A549 (cell line): ENCODE results near the gene PNPLA2. TPM values are rescaled to one million over a fixed set of nuclear protein-coding genes. Genes with fewer than 3 reads are reported as not detected.

ENCODE experiments used
- ATAC-seq, 2 experiments: fragments of 200-7000 bp in 1 of 2; fragments of >200 bp in 1 of 2; cut with Nextera tagmentation in 1 of 2; cut with Tn5 transposase in 1 of 2; 3 replicates each; pipeline versions ENCODE4 v1.8.0 to v1.9.1; 2018 to 2020; ENCODE audit warnings: mild to moderate bottlenecking in 1 of 2, moderate library complexity in 1 of 2
- CTCF ChIA-PET: fragments of 300-600 bp; sonication (Branson Sonifier 250); formaldehyde crosslinking; extraction: SDS; loops from one replicate; lab custom pipeline; 2021; ENCODE audit warnings: antibody characterized with exemption, inconsistent platforms; lab: Yijun Ruan, JAX
- POLR2A ChIA-PET: fragments of 350-600 bp; formaldehyde crosslinking; extraction: SDS; loops from one replicate; lab custom pipeline; 2021; ENCODE audit warnings: antibody characterized with exemption, inconsistent platforms; lab: Yijun Ruan, JAX
- DNase-seq, 2 experiments: peaks; one replicate each; pipeline versions ENCODE4 v3.0.0 to v3.0.0-alpha.2; 2011 to 2016; ENCODE audit warnings: low read depth in 1 of 2, low spot score in 1 of 2
- FAIRE-seq: peaks from 2 replicates; lab custom pipeline; 2011; peaks lifted over from hg19 to GRCh38; lab: Jason Lieb, UNC
- H3K27ac ChIP-seq, 2 experiments: fragments of >200 bp; sonication (Bioruptor Twin); formaldehyde crosslinking; 3 replicates each; pipeline ENCODE4 v1.5.1; 2016 to 2017
- H3K4me1 ChIP-seq: fragments of >200 bp; sonication (Bioruptor Twin); formaldehyde crosslinking; 3 replicates; pipeline ENCODE4 v1.6.1; 2016
- H3K4me2 ChIP-seq: fragments of >200 bp; sonication (Bioruptor Twin); formaldehyde crosslinking; 3 replicates; pipeline ENCODE4 v1.6.1; 2016
- H3K4me3 ChIP-seq: fragments of >200 bp; sonication (Bioruptor Twin); formaldehyde crosslinking; 3 replicates; pipeline ENCODE4 v1.5.1; 2016
- H3K9me3 ChIP-seq: fragments of >200 bp; sonication (Bioruptor Twin); formaldehyde crosslinking; 3 replicates; pipeline ENCODE4 v1.6.1; 2016
- BCL3 ChIP-seq: fragments of >200 bp; sonication (Bioruptor Twin); formaldehyde crosslinking; IDR thresholded peaks from 3 replicates; pipeline ENCODE4 v1.6.1; 2016
- CBX8 ChIP-seq: fragments of 200-600 bp; sonication (generic); IDR thresholded peaks from 2 replicates; pipeline ENCODE4 v1.6.1; 2016
- CHD2 ChIP-seq: fragments of 150-350 bp; IDR thresholded peaks from 2 replicates; pipeline ENCODE4 v1.6.1; 2014; ENCODE audit warnings: low read length; ENCODE audit not compliant: partially characterized antibody
- CHD4 ChIP-seq: fragments of 200-600 bp; sonication (generic); IDR thresholded peaks from 2 replicates; pipeline ENCODE4 v1.6.1; 2016; ENCODE audit warnings: antibody characterized with exemption, mild to moderate bottlenecking, borderline replicate concordance
- EHF ChIP-seq: fragments of 250-450 bp; sonication (Bioruptor Pico); IDR thresholded peaks from 2 replicates; pipeline ENCODE4 v1.5.0; 2020; ENCODE audit warnings: mild to moderate bottlenecking
- EP300 ChIP-seq, 2 experiments: fragments of >200 bp; sonication (Bioruptor Twin); formaldehyde crosslinking; IDR thresholded peaks; 2 replicates in 1 of 2; 3 replicates in 1 of 2; pipeline ENCODE4 v1.6.1; 2016 to 2017
- ESRRA ChIP-seq: fragments of 150-350 bp; IDR thresholded peaks from 2 replicates; pipeline ENCODE4 v1.6.1; 2014; ENCODE audit warnings: mild to moderate bottlenecking, low read length, borderline replicate concordance
- FOSB ChIP-seq: fragments of 250-450 bp; sonication (Bioruptor Pico); IDR thresholded peaks from 2 replicates; pipeline ENCODE4 v1.5.0; 2020; ENCODE audit warnings: mild to moderate bottlenecking, moderate library complexity
- FOSL2 ChIP-seq, 2 experiments: fragments of 450-650 bp in 1 of 2; fragments of >200 bp in 1 of 2; sonication (Bioruptor Twin) in 1 of 2; formaldehyde crosslinking; IDR thresholded peaks; 2 replicates each; pipeline versions ENCODE4 v1.5.0 to v1.6.1; 2016 to 2020; ENCODE audit warnings: mild to moderate bottlenecking in 1 of 2, moderate library complexity in 1 of 2
- FOXS1 ChIP-seq: fragments of 250-450 bp; sonication (Bioruptor Pico); IDR thresholded peaks from 2 replicates; pipeline ENCODE4 v1.5.0; 2020; ENCODE audit warnings: mild to moderate bottlenecking, moderate library complexity
- GATA3 ChIP-seq: IDR thresholded peaks from 2 replicates; pipeline ENCODE4 v1.6.1; 2012; ENCODE audit warnings: borderline replicate concordance
- HDAC2 ChIP-seq: fragments of 200-600 bp; sonication (generic); IDR thresholded peaks from 2 replicates; pipeline ENCODE4 v1.6.1; 2016
- HMGXB4 ChIP-seq: fragments of 250-450 bp; sonication (Bioruptor Pico); IDR thresholded peaks from 2 replicates; pipeline ENCODE4 v1.5.0; 2021; ENCODE audit warnings: mild to moderate bottlenecking, moderate library complexity, borderline replicate concordance
- HOXA7 ChIP-seq: fragments of 250-450 bp; sonication (Bioruptor Pico); IDR thresholded peaks from 2 replicates; pipeline ENCODE4 v1.5.0; 2020; ENCODE audit warnings: mild to moderate bottlenecking, moderate library complexity
- HOXB13 ChIP-seq: fragments of 250-450 bp; sonication (Bioruptor Pico); IDR thresholded peaks from 2 replicates; pipeline ENCODE4 v1.5.0; 2020; ENCODE audit warnings: low read depth, mild to moderate bottlenecking, moderate library complexity
- HOXB5 ChIP-seq: fragments of 250-450 bp; sonication (Bioruptor Pico); IDR thresholded peaks from 2 replicates; pipeline ENCODE4 v1.5.0; 2020; ENCODE audit warnings: mild to moderate bottlenecking, moderate library complexity
- KDM1A ChIP-seq: fragments of 200-600 bp; sonication (generic); IDR thresholded peaks from 2 replicates; pipeline ENCODE4 v1.6.1; 2016; ENCODE audit warnings: low read depth, mild to moderate bottlenecking
- KDM5A ChIP-seq: fragments of 200-600 bp; sonication (generic); IDR thresholded peaks from 2 replicates; pipeline ENCODE4 v1.6.1; 2016; ENCODE audit warnings: antibody characterized with exemption, mild to moderate bottlenecking
- NFE2L2 ChIP-seq: fragments of 150-350 bp; conservative IDR thresholded peaks from 2 replicates; pipeline ENCODE4 v1.6.1; 2014; ENCODE audit warnings: low read length
- PHF8 ChIP-seq: fragments of 200-600 bp; sonication (generic); IDR thresholded peaks from 2 replicates; pipeline ENCODE4 v1.6.1; 2016; ENCODE audit warnings: low read depth, mild to moderate bottlenecking, antibody characterized with exemption, moderate library complexity, borderline replicate concordance
- RAD21 ChIP-seq, 2 experiments: fragments of >200 bp in 1 of 2; sonication (Bioruptor Twin) in 1 of 2; formaldehyde crosslinking in 1 of 2; IDR thresholded peaks in 1 of 2; conservative IDR thresholded peaks in 1 of 2; 2 replicates in 1 of 2; 3 replicates in 1 of 2; pipeline ENCODE4 v1.6.1; 2012 to 2018; ENCODE audit warnings: inconsistent platforms in 1 of 2
- RFX5 ChIP-seq: fragments of 450-650 bp; IDR thresholded peaks from 2 replicates; pipeline ENCODE4 v1.7.1; 2014; ENCODE audit warnings: antibody characterized with exemption, mild to moderate bottlenecking, moderate library complexity
- SMC3 ChIP-seq: fragments of >200 bp; sonication (Bioruptor Twin); formaldehyde crosslinking; IDR thresholded peaks from 3 replicates; pipeline ENCODE4 v1.6.1; 2018; ENCODE audit warnings: inconsistent platforms
- ZC3H11A ChIP-seq: fragments of 450-650 bp; IDR thresholded peaks from 2 replicates; pipeline ENCODE4 v1.6.1; 2014; ENCODE audit warnings: antibody characterized with exemption, mild to moderate bottlenecking
- ZSCAN20 ChIP-seq: fragments of 250-450 bp; sonication (Bioruptor Pico); IDR thresholded peaks from 2 replicates; pipeline ENCODE4 v1.8.0; 2022; ENCODE audit warnings: mild to moderate bottlenecking, moderate library complexity
- WGBS: methylation state at CpG from one replicate; pipeline ENCODE4 v1.1.6; 2017; ENCODE audit errors: missing lambda C conversion rate; 5-methylcytosine and 5-hydroxymethylcytosine counted together
- polyA plus RNA-seq, 4 experiments: library from polyadenylated mRNA; depleted of rRNA in 3 of 4; stranded (reverse); fragments of >200 nt; fragmentation: RNase III in 1 of 4; extraction: RNeasy Plus Mini Kit Qiagen cat#74134 plus additional on column Dnase treatment in 1 of 4; gene quantifications; 2 replicates in 3 of 4; 3 replicates in 1 of 4; pipeline ENCODE4 v1.2.3, GENCODE V29; 2011 to 2017
- TF ChIP-seq, protein P1 (sequence below): IDR thresholded peaks from 2 replicates; pipeline ENCODE4 v1.6.1; 2012

PNPLA2 gene
- polyA plus RNA-seq, 2 of the 4 experiments (the other 2 are of a cell fraction) = 13.2 to 25.4 TPM

DNA sequence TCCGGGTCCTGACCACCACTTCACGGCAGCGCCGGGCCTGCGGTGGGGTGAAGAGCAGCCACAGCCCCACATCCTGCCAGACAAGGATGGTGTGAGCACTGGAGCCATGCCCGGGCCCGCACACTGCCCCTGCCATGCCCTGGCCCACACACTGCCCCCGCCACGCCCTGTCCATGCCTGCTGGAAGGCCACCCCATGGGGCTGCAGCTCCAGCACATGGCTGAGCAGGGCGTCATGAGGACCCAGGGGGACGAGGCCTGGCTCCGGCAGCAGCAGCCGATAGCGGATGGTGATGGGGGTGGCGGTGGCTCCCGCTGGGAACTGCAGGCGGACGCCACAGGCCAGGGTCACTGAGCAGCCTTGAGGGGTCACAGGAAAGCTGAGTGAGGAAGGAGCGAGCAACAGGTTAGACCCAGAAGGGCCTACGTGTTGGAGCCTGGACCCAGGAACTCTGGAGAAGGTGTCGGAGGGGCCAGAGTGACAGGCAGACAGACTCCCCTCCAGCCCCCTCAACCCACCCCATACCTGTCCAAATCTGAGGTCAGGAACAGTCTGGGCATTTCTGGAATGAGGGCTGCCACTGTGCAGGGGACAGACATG, 16.6 kb upstream of the PNPLA2 start:
- ChIA-PET CTCF (interaction anchor here (0.6 to 1.1 kb wide), 4 partner anchors 9 to 248 kb away, joined by 3 to 4 read pairs (median 3); no protein-coding TSS in a partner anchor), POLR2A (no interaction called here)
- Histone ChIP-seq H3K4me1 (peaks cover 14% of the 10 kb centered on the region), H3K4me3 (no peak overlapping the region), H3K4me2 (no peak overlapping the region), H3K27ac (no peak overlapping the region), H3K9me3 (no peaks in the 10 kb centered on the region)
- DNase-seq (no peak), ATAC-seq (no peak), FAIRE-seq (no peak)
- WGBS = 97% methylated on average over 19 of the region's 21 CpGs
- TF ChIP-seq PHF8 (no peak), RAD21 (conservative IDR thresholded peaks at IDR 0.05 in 1 of 2, IDR thresholded peaks at IDR 0.05 in 1 of 2) (no peak), KDM5A (no peak), CBX8 (no peak), SMC3 (no peak), FOSL2 (IDR thresholded peaks at IDR 0.05) (no peak), FOSL2 (CRISPR knock-in tag; IDR thresholded peaks at IDR 0.05) (no peak), EP300 (IDR thresholded peaks at IDR 0.05) (no peak), GATA3 (no peak), CHD2 (no peak), HOXA7 (CRISPR knock-in tag) (no peak), FOXS1 (CRISPR knock-in tag) (no peak), RFX5 (no peak), CHD4 (no peak), BCL3 (no peak), HOXB13 (CRISPR knock-in tag) (no peak), ESRRA (no peak), HDAC2 (no peak)
- TF ChIP-seq, protein P1, sequence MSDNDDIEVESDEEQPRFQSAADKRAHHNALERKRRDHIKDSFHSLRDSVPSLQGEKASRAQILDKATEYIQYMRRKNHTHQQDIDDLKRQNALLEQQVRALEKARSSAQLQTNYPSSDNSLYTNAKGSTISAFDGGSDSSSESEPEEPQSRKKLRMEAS = no peak

- CTCF ChIA-PET = interaction anchor here (0.6 to 1.4 kb wide), 5 partner anchors 10 to 248 kb away, joined by 3 to 4 read pairs (median 3); no protein-coding TSS in a partner anchor
- no peak overlapping the region for H3K4me3 ChIP-seq
- H3K9me3 ChIP-seq = no peaks in the 10 kb centered on the region
- FAIRE-seq (no peak), ATAC-seq (no peak), DNase-seq (no peak)
- WGBS = 82% methylated on average over 23 of the region's 28 CpGs
- peaks cover 15% of the 10 kb centered on the region; the same call in 2 of the 3 replicates for H3K4me1 ChIP-seq
- no peak overlapping the region for H3K4me2 ChIP-seq
- no peak for TF ChIP-seq EHF
- TF ChIP-seq ZC3H11A = no peak
- TF ChIP-seq KDM1A = no peak
- TF ChIP-seq ZSCAN20 (CRISPR knock-in tag) = no peak
- TF ChIP-seq KDM5A = no peak
- no peak for TF ChIP-seq HOXB13 (CRISPR knock-in tag)
- no peak for TF ChIP-seq FOSB
- TF ChIP-seq CBX8 = no peak
- no peak for TF ChIP-seq NFE2L2
- TF ChIP-seq HMGXB4 (CRISPR knock-in tag) = no peak
- TF ChIP-seq HDAC2 = no peak
- no peak for TF ChIP-seq HOXB5 (CRISPR knock-in tag)
- TF ChIP-seq, all 56 proteins: peak for 0
- H3K27ac ChIP-seq = no peak overlapping the region
- POLR2A ChIA-PET = interaction anchor here (2.0 kb wide), 1 partner anchor 17 kb away, joined by 9 read pairs; no protein-coding TSS in a partner anchor
These were observed 15.8 kb upstream of the PNPLA2 start for GRCh38 chr11:802693-803466.
